Measurements from ENCODE around the gene MALAT1.

MALAT1 gene

GRCh38 chr11:65479184-65480145 is 19.4 kb upstream of the MALAT1 start:
- DNase-seq: peak in 3 of 4 experiments; percentile 39 to 57 (median 51)

GRCh38 chr11:65482306-65482850 is 16.5 kb upstream of the MALAT1 start:
- no peak for DNase-seq

DNA sequence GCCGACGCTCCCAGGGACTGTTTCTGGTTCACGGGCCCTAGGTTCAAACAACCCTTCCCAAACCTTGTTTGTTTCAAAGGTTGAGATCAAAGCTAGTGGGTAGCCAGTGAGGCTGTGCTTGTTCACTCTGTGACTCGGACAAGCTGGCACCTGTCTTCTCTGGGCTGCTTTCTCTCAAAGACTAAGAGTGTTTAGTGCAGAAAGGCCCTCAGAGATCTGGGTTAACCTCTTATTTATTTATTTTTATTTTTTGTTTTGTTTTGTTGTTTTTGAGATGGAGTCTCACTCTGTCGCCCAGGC is 13.0 kb upstream of the MALAT1 start:
- DNase-seq: no peak

DNA sequence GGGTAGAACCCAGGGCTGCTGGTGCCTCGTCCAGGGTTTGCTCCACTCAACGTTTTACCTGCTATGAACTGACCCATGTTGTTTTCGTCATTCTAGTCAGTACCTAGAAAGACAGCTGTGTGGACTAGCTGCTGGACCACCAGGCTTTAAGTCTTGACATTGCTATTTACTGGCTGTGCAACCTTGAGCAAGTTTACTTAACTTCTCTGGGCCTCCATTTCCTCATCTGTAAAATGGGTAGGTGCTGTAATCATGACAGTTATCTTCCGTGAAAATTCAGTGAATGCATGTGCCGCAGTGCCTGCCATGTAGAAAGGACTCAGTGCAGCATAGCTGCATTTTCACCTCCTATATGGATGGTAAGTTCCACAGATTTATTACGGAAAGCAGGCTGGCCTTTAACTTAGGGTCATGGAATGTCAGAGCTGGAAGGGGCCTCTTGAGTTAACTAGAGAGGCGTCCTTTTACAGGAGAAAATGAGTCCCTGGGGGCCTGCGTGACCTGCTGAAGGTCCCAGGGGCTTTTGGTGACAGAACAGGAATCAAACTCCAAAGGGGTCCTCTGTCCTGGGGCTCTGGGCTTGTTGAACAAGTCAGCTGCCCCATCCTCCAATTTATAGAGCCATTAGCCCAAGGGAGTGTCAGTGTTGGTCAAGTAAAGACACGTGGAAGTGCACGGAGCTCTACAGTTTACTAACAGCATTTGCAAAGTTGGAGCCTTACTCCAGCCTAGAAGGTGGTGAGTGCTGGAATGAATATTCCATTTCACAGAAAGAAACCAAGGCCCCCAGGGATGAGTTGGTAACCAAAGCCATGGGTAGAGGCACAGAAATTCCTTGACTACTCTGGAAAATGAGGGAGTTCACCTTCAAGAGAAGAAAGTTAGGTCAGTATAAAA is 12.0 kb upstream of the MALAT1 start:
- no peak for DNase-seq

DNA sequence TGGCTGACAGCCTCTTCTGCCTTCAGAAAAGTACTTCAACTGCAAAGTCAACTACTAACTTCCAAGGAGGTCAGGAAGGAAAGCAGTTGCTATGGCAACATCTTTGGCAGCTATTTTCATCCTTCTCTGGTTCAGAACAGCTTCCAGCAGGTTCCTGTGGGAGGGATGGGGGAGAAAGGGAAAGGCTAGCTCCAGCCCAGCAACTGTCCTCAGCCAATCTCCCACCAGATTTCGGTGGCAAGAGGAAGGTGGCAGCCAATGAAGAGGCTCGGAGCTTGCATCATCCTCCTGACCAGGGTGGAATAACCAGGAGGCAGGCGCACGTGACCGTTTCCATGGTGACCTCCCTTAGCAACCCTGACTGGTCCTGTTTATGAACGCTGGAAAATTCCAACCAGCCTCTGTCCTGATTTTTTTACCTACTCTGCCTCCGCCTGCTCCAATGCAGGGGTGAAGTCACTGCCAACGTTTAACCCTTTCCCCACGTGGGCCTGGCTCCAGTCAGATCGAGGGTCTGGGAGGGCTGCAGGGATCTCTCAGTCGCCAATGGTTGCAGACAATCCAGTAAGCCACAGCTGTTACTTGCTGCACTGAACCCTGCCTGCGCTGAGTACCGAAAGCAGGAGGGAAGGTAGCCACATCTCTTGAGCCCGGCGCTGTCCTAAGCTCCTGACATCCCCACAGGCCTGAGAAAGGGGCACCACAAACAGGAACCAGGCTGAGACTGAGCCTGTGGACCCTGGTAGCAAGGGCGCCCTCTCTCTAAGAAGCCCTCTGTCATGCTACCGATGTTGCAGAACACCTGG is 11.2 kb upstream of the MALAT1 start:
- DNase-seq: peak; percentile 95 to 97 (median 97)

GRCh38 chr11:65488273-65489034 is 10.4 kb upstream of the MALAT1 start:
- DNase-seq: peak; percentile 29 to 63 (median 56)

DNA sequence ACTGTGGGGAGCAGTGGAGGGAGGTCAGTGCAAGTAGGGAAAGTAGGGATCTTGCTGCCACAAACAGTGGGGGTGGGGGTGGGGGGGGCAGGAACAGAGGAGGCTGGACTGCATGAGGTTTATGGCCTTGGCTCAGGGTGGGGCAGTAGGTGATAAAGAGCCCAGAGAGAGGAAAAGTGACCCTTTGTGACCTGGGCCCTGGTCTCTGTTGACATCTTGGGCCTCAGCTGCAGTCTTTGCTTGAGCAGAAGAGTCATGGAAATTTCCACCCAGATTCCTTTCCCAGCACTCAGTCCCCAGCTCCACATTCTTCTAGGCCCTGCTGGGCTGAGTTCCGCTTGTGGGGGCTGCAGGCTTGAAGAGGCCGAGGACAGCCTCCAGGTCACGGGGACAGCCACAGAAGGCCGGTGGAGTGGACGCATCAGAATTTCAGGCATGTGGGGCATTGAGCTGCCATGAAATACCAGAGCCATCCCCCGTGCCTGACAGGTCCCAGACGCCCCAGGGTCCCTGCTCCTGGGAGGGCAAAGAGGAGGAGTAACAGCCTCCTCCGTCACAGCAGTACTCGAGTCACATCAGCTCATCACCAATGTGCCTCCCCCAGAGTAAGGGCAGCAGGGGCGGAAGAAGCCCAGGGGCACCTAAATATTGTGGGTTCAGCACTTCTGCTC is 9.7 kb upstream of the MALAT1 start:
- no peak for DNase-seq

GRCh38 chr11:65489706-65490320 is 9.0 kb upstream of the MALAT1 start:
- peak in 1 of 4 experiments; percentile 18 for DNase-seq

GRCh38 chr11:65491163-65491465 is 7.7 kb upstream of the MALAT1 start:
- peak in 1 of 4 experiments; percentile 14 for DNase-seq

- peak; percentile 70 to 82 (median 79) for DNase-seq
Measured at GRCh38 chr11:65491614-65492386, 7.0 kb upstream of the MALAT1 start.

- no peak for DNase-seq
Measured at GRCh38 chr11:65492387-65492636, 6.5 kb upstream of the MALAT1 start.

DNA sequence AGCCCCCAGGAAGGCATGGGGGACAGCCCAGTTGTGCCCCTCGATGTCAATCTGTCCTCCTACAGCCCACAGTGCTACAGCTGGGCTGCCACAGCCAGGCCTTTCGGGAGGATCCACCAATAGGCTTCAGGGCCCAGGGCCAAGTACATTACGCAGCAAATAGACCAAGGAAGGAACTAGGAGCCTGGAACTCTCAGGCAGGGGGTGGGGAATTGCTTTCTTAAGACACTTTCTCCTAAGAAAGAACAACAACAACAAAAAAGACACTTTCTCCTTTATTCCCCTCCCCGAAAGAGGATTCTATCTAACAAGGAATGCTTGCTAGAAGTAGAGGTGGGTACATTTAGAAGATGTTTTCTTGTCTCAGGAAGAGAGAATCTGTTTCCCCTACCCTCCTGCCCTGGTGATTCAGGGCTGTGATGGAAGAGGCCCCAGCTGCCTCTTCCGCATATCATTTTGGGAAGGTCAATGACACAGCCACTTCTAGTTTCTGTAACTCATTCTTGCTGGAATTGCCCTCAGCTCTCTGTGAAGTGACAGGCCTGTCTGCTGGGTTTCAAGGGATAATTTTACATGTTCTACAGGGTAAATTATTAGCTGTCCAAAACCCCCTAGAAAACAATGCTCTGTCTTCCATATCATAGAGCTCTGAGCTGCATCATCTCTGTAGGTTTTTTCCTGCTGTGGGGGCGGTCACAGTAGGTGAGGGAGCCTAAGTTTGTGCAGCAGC is 6.0 kb upstream of the MALAT1 start:
- DNase-seq: peak; percentile 88 to 92 (median 92)

DNA sequence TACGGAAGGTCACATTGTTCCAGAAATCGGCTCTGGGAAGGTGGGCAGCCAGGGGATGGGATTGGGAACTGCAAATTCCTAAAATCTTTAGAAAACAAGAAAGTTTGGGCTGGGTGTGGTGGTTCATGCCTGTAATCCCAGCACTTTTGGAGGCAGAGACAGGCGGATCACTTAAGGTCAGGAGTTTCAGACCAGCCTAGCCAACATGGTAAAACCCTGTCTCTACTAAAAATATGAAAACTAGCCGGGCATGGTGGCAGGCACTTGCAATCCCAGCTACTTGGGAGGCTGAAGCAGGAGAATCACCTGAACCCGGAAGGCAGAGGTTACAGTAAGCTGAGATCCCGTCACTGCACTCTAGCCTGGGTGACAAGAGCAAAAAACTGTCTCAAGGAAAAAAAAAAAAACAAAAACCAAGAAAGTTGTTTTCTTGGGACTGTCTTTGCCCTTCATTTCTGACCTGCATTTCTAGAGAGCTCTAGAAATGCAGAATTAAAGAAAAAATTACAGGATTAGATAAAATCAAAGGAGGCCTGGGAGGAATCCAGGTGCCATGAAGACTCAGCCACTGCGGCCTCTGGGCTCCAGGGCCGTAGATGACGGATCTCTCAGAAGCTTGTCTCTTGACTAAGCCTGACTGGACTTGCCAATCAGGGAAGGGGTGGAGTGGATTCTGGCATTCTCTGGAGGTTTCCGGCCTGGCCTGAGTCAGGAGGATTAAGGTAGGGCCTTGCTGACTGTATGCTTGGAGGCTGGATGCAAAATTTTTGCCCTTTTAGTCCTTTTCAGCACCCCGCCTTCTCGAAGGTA is 5.3 kb upstream of the MALAT1 start:
- DNase-seq: peak in 3 of 4 experiments; percentile 38 to 51 (median 46)

GRCh38 chr11:65496304-65497140 is 2.3 kb upstream of the MALAT1 start:
- DNase-seq: peak in 1 of 4 experiments; percentile 18

- DNase-seq: peak; percentile 100
Measured at GRCh38 chr11:65497141-65498041, 1.5 kb upstream of the MALAT1 start.

DNA sequence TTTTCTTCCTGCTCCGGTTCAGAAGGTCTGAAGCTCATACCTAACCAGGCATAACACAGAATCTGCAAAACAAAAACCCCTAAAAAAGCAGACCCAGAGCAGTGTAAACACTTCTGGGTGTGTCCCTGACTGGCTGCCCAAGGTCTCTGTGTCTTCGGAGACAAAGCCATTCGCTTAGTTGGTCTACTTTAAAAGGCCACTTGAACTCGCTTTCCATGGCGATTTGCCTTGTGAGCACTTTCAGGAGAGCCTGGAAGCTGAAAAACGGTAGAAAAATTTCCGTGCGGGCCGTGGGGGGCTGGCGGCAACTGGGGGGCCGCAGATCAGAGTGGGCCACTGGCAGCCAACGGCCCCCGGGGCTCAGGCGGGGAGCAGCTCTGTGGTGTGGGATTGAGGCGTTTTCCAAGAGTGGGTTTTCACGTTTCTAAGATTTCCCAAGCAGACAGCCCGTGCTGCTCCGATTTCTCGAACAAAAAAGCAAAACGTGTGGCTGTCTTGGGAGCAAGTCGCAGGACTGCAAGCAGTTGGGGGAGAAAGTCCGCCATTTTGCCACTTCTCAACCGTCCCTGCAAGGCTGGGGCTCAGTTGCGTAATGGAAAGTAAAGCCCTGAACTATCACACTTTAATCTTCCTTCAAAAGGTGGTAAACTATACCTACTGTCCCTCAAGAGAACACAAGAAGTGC is 661 bp upstream of the MALAT1 start:
- DNase-seq: peak; percentile 75 to 87 (median 86)

All from suppressor macrophage (primary cell).